Stimulated activated CD8-positive, alpha-beta memory T cell treated with anti-CD3 and anti-CD28 coated beads, Interleukin-15, amount 100 ng/mL, for 4 hours (primary cell): ENCODE measurements around the gene GZMM.

Experiments
- DNase-seq, 2 donors: peaks; one replicate each; pipeline ENCODE4 v3.0.0-alpha.2; 2020; ENCODE audit warnings: low read depth in 2 of 2

GZMM gene

GRCh38 chr19:543910-544608 is at the start of gene GZMM:
GZMM (plus strand) TSS chr19:544053; CDS start chr19:544072, 19 bp downstream.
- peak; percentile 69 to 70 for DNase-seq

- DNase-seq: no peak
Measured at GRCh38 chr19:494171-495080, 49.4 kb upstream of the GZMM start.

GRCh38 chr19:495081-495401 is 48.8 kb upstream of the GZMM start:
- DNase-seq: no peak

- DNase-seq: no peak
Measured at GRCh38 chr19:495402-496111, 48.3 kb upstream of the GZMM start.

GRCh38 chr19:496112-496665 is 47.7 kb upstream of the GZMM start, which contains the start of gene MADCAM1:
MADCAM1 (plus strand) TSS chr19:496486; CDS start chr19:496500, 14 bp downstream.
- DNase-seq: no peak

- DNase-seq: no peak
Measured at GRCh38 chr19:496986-497385, 46.9 kb upstream of the GZMM start.

- no peak for DNase-seq
Measured at GRCh38 chr19:497491-497868, 46.4 kb upstream of the GZMM start.

- no peak for DNase-seq
Measured at GRCh38 chr19:497869-498510, 45.9 kb upstream of the GZMM start.

GRCh38 chr19:498511-498891 is 45.4 kb upstream of the GZMM start:
- DNase-seq: no peak

GRCh38 chr19:498977-499623 is 44.8 kb upstream of the GZMM start:
- no peak for DNase-seq

- DNase-seq: no peak
Measured at GRCh38 chr19:501646-502045, 42.2 kb upstream of the GZMM start.

- no peak for DNase-seq
Measured at GRCh38 chr19:504616-505015, 39.2 kb upstream of the GZMM start.

GRCh38 chr19:506404-507285 is 37.2 kb upstream of the GZMM start:
- peak; percentile 84 to 89 for DNase-seq

GRCh38 chr19:507286-508203 is 36.3 kb upstream of the GZMM start, which contains the start of gene TPGS1:
TPGS1 (plus strand) TSS chr19:507497; CDS start chr19:507507, 10 bp downstream.
- DNase-seq: peak; percentile 75 to 77

- DNase-seq: no peak
Measured at GRCh38 chr19:508204-509150, 35.4 kb upstream of the GZMM start.

- peak; percentile 75 to 84 for DNase-seq
Measured at GRCh38 chr19:510606-511100, 33.2 kb upstream of the GZMM start.

GRCh38 chr19:511101-511851 is 32.6 kb upstream of the GZMM start:
- peak; percentile 68 to 74 for DNase-seq
